Esophagus (tissue), 2 donors: Measurements from ENCODE around the gene OR52E1. TPM values are rescaled to one million over a fixed set of nuclear protein-coding genes. Genes with fewer than 3 reads are reported as not detected.

Source experiments
- H3K27ac ChIP-seq, 2 donors: one replicate each; pipeline ENCODE4 v1.5.1; 2013; ENCODE audit warnings: low read depth in 2 of 2, mild to moderate bottlenecking in 2 of 2, inconsistent platforms in 1 of 2, low read length in 1 of 2, moderate library complexity in 1 of 2
- H3K27me3 ChIP-seq, 2 donors: one replicate each; pipeline ENCODE4 v1.6.1; 2013; ENCODE audit warnings: low read length in 2 of 2, control low read depth in 1 of 2, mild to moderate bottlenecking in 1 of 2; ENCODE audit not compliant: insufficient read depth in 2 of 2, control insufficient read depth in 1 of 2
- H3K36me3 ChIP-seq, 2 donors: one replicate each; pipeline ENCODE4 v1.6.1; 2013; ENCODE audit warnings: low read length in 1 of 2; ENCODE audit not compliant: control insufficient read depth in 2 of 2, insufficient read depth in 2 of 2
- H3K4me1 ChIP-seq, 2 donors: one replicate each; pipeline ENCODE4 v1.6.1; 2013; ENCODE audit warnings: low read length in 1 of 2; ENCODE audit not compliant: control insufficient read depth in 2 of 2, insufficient read depth in 2 of 2
- H3K4me3 ChIP-seq, 2 donors: one replicate each; pipeline ENCODE4 v1.5.1; 2013; ENCODE audit warnings: low read length in 2 of 2, mild to moderate bottlenecking in 2 of 2, low read depth in 1 of 2, moderate library complexity in 1 of 2
- H3K9me3 ChIP-seq, 2 donors: one replicate each; pipeline ENCODE4 v1.6.1; 2013; ENCODE audit warnings: mild to moderate bottlenecking in 2 of 2, low read depth in 1 of 2, low read length in 1 of 2, moderate library complexity in 1 of 2; ENCODE audit not compliant: control insufficient read depth in 2 of 2, insufficient read depth in 1 of 2
- WGBS, 2 donors: extraction: QIAGEN DNeasy Blood & Tissue Kit; methylation state at CpG; one replicate each; pipeline ENCODE4 v1.1.7; 2013; 5-methylcytosine and 5-hydroxymethylcytosine counted together
- polyA plus RNA-seq, 2 donors: library from polyadenylated mRNA; stranded (reverse); fragments of 200-250 nt; gene quantifications; one replicate each; pipeline ENCODE4 v1.2.3, GENCODE V29; 2013
- donor health status: healthy with polysubstance abuse.
- donor health status: Bipolar disorder and iron deficiency.

The OR52E1 gene
- polyA plus RNA-seq = not detected

DNA sequence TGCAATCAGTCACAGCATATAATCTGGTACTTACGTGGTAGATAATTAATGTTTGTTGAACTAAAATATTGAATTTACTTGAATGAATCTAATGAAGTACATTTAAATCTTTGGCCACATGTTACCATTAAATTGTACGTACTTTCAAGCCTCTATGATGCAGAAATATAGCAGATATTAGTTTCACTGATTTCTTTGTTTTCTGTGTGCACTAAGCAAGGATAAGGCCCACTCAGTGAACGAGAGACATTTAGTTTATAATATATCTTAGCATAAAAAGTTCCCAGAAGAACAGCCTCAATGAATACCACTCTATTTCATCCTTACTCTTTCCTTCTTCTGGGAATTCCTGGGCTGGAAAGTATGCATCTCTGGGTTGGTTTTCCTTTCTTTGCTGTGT lies at the start of gene OR52E1:
TSS of gene OR52E1 (plus strand) at position 301 of the 400 bp plus-strand sequence.
- no peaks in the 10 kb centered on the region for H3K27me3 ChIP-seq
- no peak within 1 kb of the TSS for H3K4me3 ChIP-seq
- no peaks in the 10 kb centered on the region for H3K36me3 ChIP-seq
- WGBS, 2 donors = 58 to 62% methylated on average over 3 of the region's 3 CpGs
- no peak within 1 kb of the TSS for H3K27ac ChIP-seq
- H3K9me3 ChIP-seq = no peaks in the 10 kb centered on the region
- no peaks in the 10 kb centered on the region for H3K4me1 ChIP-seq

DNA sequence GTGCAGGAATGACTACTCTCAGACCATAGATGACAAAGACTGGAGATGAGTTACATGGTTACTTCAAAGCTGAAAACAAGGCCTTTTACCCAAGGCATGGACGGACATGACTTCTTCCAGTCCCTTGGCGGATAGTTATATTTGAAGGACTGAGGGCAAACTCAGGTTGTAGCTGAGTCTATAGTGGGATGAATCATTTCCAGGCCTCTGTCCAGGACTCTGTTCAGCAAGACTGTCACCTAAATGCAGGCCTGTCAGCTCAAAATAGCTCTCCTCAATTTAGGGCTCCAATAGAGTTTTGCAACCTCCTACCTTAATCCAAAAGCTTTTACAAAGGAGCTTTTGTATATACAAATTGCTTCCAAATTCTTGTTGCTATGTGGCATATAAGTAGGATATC lies 47.4 kb upstream of the OR52E1 start:
- WGBS, 2 donors = 92 to 95% methylated on average over 2 of the region's 2 CpGs
- no peaks in the 10 kb centered on the region for H3K27me3 ChIP-seq
- H3K9me3 ChIP-seq = peaks cover 0 to 4% of the 10 kb centered on the region in 2 donors
- no peak overlapping the region for H3K4me3 ChIP-seq
- no peak overlapping the region for H3K27ac ChIP-seq
- no peaks in the 10 kb centered on the region for H3K36me3 ChIP-seq
- H3K4me1 ChIP-seq = no peaks in the 10 kb centered on the region

DNA sequence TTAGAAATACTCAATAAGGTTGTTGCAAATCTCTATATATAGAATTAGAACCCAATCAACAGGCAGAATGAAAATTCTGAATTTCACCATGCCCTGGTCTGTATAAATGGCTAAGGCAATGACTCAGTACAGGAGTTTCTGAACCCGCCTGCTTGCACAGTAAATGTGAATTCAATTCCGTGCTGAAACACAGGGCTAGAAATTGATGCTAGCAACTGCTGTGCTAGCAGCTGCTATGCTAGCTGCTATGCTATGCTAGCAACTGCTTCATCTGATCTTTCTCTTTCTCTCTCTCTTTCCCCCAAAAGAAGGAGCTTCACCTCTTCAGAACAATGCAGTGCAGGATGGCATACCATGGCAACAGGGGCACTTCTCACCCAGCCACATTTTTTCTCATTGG lies 32.7 kb upstream of the OR52E1 start:
- 78 to 84% methylated on average over 2 of the region's 2 CpGs for WGBS, 2 donors

DNA sequence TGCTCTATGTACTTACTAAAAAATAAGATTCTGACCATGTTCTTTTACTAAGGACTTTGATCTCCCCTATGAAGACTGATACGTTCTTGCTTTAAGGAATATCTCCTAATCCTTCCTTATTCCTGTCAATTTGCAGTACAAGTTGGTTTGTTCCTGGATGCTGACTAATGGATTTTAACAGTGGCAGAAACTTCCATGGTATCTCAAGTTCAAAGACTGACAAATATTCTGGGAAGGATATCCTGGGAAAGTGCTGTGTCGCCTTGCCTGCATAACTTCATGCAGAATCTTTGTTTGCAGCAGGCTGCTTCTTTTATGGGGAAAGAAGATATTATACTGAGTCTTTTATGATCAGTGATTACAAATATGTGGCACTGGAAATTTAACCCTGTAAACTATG lies 31.4 kb upstream of the OR52E1 start:
- WGBS, 2 donors = 42 to 57% methylated on average over 2 of the region's 2 CpGs
- no peaks in the 10 kb centered on the region for H3K9me3 ChIP-seq
- no peak overlapping the region for H3K27ac ChIP-seq
- H3K27me3 ChIP-seq = no peaks in the 10 kb centered on the region
- no peaks in the 10 kb centered on the region for H3K4me1 ChIP-seq
- H3K4me3 ChIP-seq = no peak overlapping the region
- H3K36me3 ChIP-seq = no peaks in the 10 kb centered on the region

More for the DNA sequence above, 32.7 kb upstream of the OR52E1 start:
- H3K4me1 ChIP-seq = no peaks in the 10 kb centered on the region
- H3K27ac ChIP-seq = no peak overlapping the region
- H3K36me3 ChIP-seq = no peaks in the 10 kb centered on the region
- H3K4me3 ChIP-seq = no peak overlapping the region
- no peaks in the 10 kb centered on the region for H3K27me3 ChIP-seq
- no peaks in the 10 kb centered on the region for H3K9me3 ChIP-seq

DNA sequence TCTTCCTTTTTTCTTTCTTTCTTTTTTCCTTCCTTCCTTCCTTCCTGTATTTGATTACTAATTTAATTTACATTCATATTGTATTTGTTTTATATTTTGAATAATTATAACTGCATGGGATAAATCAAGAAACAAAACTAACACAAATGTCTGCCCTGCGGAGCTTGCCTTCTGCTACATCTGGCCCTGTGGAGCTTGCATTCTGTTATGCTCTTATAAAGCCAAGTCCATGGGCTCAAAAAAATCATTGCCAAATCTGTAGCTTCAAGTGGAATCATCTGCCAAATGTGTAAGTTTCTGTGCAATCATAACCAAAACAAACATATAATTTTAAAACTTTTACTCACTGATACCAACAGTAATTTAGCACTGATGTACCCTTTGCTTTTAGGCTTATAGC lies 31.0 kb upstream of the OR52E1 start:
- no peak overlapping the region for H3K27ac ChIP-seq

DNA sequence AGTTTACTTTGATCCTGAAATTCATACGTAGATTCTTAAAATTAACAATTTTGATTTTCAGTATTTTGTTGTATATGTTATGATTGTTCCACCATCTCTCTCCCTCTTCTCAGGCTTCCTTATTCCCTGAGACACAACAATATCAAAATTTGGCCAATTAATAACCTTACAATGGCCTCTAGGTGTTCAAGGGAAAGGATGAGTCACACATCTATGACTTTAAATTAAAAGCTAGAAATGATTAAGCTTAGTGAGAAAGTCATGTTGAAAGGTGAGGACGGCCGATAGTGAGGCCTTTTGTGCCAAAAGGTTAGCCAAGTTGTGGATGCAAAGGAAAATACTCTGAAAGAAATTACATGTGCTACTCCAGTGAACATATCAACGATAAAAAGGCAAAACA lies 28.5 kb upstream of the OR52E1 start:
- WGBS, 2 donors = 55 to 73% methylated on average over 4 of the region's 4 CpGs

More for the DNA sequence above, 31.0 kb upstream of the OR52E1 start:
- Histone ChIP-seq H3K27me3 (no peaks in the 10 kb centered on the region), H3K36me3 (no peaks in the 10 kb centered on the region), H3K4me3 (no peak overlapping the region), H3K9me3 (no peaks in the 10 kb centered on the region), H3K4me1 (no peaks in the 10 kb centered on the region)
- 86% methylated on average over 1 of the region's 1 CpG for WGBS, 2 donors

DNA sequence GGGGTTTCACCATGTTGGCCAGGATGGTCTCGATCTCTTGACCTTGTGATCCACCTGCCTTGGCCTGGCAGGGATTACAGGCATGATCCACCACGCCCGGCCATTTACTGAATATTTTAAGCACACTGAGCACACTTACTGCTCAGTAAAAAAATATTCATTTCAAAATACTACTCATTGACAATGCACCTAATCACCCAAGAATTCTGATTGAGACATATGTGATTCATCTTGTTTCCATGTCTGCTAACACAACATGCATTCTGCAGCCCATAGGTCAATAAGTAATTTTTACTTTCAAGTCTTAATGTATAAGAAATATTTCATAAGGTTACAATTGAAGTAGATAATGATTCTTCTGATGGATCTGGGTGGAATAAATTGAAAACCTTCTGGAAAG lies 27.3 kb upstream of the OR52E1 start:
- WGBS, 2 donors = 66 to 81% methylated on average over 3 of the region's 3 CpGs
- H3K27ac ChIP-seq = no peak overlapping the region
- H3K4me3 ChIP-seq = no peak overlapping the region
- H3K36me3 ChIP-seq = no peaks in the 10 kb centered on the region
- no peaks in the 10 kb centered on the region for H3K4me1 ChIP-seq
- H3K9me3 ChIP-seq = no peaks in the 10 kb centered on the region
- no peaks in the 10 kb centered on the region for H3K27me3 ChIP-seq

More for the DNA sequence above, 28.5 kb upstream of the OR52E1 start:
- H3K4me3 ChIP-seq = no peak overlapping the region
- no peaks in the 10 kb centered on the region for H3K4me1 ChIP-seq
- H3K36me3 ChIP-seq = no peaks in the 10 kb centered on the region
- no peaks in the 10 kb centered on the region for H3K9me3 ChIP-seq
- no peak overlapping the region for H3K27ac ChIP-seq
- H3K27me3 ChIP-seq = no peaks in the 10 kb centered on the region

DNA sequence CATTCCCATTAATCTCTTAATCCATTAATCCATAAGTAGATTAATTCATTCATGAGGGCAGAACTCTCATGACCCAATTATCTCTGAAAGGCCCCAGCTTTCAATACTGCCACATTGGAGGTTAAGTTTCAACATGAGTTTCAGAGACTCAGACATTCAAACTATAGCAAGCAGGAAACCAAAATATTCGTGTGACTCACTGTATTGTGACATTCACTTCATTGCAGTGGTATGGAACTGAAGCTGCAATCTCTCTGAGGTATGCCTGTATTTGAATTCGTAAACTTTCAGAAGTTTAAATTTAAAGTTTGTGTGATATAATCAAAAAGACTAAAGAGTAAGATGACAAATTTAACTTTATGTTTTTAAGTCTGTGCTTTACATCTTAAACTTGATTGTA lies 26.0 kb upstream of the OR52E1 start:
- no peaks in the 10 kb centered on the region for H3K27me3 ChIP-seq
- H3K27ac ChIP-seq = no peak overlapping the region
- no peak overlapping the region for H3K4me3 ChIP-seq
- WGBS, 2 donors = 55 to 57% methylated on average over 2 of the region's 2 CpGs
- H3K36me3 ChIP-seq = no peaks in the 10 kb centered on the region
- H3K9me3 ChIP-seq = no peaks in the 10 kb centered on the region
- no peaks in the 10 kb centered on the region for H3K4me1 ChIP-seq

DNA sequence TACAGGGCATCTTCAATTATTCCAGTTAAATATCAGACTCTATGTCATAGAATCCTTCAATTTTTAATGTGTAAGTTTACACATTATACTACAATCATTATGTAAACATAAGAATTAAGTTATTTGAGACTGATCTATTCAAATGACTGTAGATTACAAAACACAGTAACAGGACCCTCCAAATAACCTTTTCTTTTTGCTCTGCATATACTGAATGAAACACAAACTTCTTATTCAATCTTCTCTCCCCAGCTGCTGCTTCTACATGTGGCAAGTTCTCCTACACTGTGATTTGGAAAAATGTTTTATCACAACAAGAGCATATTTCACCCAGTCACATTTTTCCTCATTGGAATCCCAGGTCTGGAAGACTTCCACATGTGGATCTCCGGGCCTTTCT lies 23.1 kb upstream of the OR52E1 start, which contains the start of gene OR52J3:
TSS of gene OR52J3 (plus strand) at position 301 of the 400 bp plus-strand sequence. CDS start at position 301, 0 bp downstream.
- H3K4me3 ChIP-seq = no peak within 1 kb of the TSS
- H3K36me3 ChIP-seq = no peaks in the 10 kb centered on the region
- no peaks in the 10 kb centered on the region for H3K4me1 ChIP-seq
- no peaks in the 10 kb centered on the region for H3K27me3 ChIP-seq
- no peak within 1 kb of the TSS for H3K27ac ChIP-seq
- WGBS, 2 donors = 57 to 78% methylated on average over 1 of the region's 1 CpG
- no peaks in the 10 kb centered on the region for H3K9me3 ChIP-seq

DNA sequence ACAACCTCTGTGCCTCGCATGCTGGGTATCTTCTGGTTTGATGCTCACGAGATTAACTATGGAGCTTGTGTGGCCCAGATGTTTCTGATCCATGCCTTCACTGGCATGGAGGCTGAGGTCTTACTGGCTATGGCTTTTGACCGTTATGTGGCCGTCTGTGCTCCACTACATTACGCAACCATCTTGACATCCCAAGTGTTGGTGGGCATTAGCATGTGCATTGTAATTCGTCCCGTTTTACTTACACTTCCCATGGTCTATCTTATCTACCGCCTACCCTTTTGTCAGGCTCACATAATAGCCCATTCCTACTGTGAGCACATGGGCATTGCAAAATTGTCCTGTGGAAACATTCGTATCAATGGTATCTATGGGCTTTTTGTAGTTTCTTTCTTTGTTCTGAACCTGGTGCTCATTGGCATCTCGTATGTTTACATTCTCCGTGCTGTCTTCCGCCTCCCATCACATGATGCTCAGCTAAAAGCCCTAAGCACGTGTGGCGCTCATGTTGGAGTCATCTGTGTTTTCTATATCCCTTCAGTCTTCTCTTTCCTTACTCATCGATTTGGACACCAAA lies 22.5 kb upstream of the OR52E1 start:
- Histone ChIP-seq H3K36me3 (no peaks in the 10 kb centered on the region), H3K27ac (no peak overlapping the region), H3K4me1 (no peaks in the 10 kb centered on the region), H3K4me3 (no peak overlapping the region), H3K9me3 (no peaks in the 10 kb centered on the region), H3K27me3 (no peaks in the 10 kb centered on the region)
- WGBS, 2 donors = 77 to 85% methylated on average over 15 of the region's 15 CpGs
